GM21360 (cell line): ENCODE results near the gene CYBA.
A peak's percentile ranks its signal among the peaks of the same experiment; 100 is the strongest.

Experiments used
- ATAC-seq: cut with Tn5 transposase; IDR thresholded peaks from one replicate; pipeline ENCODE4 v1.9.1; 2021; ENCODE audit warnings: mild to moderate bottlenecking, moderate library complexity; ENCODE audit not compliant: unreplicated experiment

Gene CYBA

DNA sequence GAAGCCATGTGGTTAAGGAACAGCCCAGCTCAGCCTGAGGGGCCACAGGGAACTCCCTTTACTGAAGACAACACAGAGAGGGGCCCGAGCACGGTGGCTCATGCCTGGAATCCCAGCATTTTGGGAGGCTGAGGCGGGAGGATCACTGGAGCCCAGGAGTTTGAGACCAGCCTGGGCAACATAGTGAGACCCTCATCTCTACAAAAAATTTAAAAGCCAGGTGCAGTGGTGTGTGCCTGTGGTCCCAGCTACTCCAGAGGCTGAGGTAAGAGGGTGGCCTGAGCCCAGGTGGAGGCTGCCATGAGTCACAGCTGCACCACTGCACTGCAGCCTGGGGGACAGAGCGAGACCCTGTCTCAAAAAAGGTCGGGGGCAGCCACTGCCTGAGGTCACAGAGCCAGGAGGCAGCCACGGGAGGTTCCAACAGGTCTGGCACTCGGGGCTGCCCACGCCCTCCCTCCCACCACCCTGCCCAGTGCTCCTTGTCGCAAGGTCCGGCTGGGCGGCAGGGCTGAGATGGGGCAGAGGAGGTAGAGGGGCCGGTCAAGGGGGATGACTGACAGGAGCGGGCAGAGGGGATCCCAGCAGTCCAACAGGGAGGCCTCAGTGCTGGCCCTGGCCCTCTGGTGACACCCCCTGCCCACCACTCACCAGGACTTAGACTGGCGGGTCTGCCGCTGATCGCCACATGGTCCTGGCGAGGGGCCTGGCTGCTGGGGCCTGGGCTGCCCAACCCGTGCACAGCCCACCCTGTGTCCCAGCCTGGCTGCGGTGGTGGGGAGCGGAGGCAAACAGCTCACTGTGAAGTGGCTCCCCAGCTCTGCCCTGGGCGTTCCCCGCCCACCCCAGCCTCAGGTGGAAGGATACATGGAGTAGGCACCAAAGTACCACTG lies 3.4 kb downstream of the CYBA start:
- no peak for ATAC-seq

- no peak for ATAC-seq
Measured at GRCh38 chr16:88646345-88647034, 4.4 kb downstream of the CYBA start.

- ATAC-seq, result no peak
Measured at GRCh38 chr16:88645941-88646340, 4.9 kb downstream of the CYBA start.

GRCh38 chr16:88645455-88645854 lies 5.4 kb downstream of the CYBA start:
- ATAC-seq, result no peak

GRCh38 chr16:88643644-88643932 lies 7.3 kb downstream of the CYBA start:
- ATAC-seq, result no peak

DNA sequence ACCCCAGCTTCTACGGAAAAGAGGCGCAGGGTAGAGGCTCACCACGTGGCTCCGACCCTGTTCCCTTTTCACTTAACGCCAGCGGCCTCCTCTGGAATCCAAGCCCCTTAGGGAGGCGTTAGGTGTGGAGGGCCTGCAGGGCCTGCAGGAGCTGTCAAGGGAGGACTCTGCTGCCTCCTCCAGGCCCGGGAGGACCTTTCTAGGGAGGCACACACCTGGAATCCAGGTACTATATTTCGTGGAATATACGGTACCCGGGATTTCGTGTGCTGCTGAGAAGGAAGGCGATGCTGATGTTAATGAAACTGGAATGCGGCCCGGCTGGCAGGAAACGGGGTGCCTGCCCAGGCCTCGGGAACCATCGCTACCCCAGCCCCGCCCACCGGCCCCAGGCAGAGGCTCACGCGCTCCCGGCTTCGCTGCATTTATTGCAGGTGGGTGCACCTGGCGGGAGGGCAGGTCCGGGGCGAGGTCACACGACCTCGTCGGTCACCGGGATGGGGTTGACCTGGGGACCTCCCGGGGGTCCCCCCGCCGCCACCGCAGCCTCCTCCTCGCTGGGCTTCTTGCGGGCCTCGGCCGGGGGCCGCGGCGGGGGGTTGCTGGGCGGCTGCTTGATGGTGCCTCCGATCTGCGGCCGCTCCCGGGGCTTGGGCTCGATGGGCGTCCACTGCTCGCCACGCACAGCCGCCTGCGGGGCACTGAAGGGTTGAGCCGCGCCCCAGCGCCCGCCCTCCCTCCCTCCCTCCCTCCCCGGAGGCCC lies 7.8 kb downstream of the CYBA start:
- ATAC-seq, result no peak

- ATAC-seq, result no peak
Measured at GRCh38 chr16:88640498-88641247, 10.2 kb downstream of the CYBA start.

DNA sequence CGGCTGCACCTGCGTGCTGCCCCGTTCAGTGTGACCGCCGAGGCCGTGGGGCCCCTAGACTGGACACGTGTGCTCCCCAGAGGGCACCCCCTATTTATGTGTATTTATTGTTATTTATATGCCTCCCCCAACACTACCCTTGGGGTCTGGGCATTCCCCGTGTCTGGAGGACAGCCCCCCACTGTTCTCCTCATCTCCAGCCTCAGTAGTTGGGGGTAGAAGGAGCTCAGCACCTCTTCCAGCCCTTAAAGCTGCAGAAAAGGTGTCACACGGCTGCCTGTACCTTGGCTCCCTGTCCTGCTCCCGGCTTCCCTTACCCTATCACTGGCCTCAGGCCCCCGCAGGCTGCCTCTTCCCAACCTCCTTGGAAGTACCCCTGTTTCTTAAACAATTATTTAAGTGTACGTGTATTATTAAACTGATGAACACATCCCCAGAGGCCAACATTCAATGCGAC lies 10.8 kb downstream of the CYBA start:
- no peak for ATAC-seq

GRCh38 chr16:88639231-88640038 lies 11.4 kb downstream of the CYBA start:
- ATAC-seq, result no peak

- ATAC-seq, result no peak
Measured at GRCh38 chr16:88638323-88639230, 12.3 kb downstream of the CYBA start, which contains the start of gene IL17C. TSS of gene IL17C (plus strand) at chr16:88638572. CDS start at chr16:88638642, 70 bp downstream.

- ATAC-seq, result no peak
Measured at GRCh38 chr16:88636488-88637265, 14.2 kb downstream of the CYBA start.

DNA sequence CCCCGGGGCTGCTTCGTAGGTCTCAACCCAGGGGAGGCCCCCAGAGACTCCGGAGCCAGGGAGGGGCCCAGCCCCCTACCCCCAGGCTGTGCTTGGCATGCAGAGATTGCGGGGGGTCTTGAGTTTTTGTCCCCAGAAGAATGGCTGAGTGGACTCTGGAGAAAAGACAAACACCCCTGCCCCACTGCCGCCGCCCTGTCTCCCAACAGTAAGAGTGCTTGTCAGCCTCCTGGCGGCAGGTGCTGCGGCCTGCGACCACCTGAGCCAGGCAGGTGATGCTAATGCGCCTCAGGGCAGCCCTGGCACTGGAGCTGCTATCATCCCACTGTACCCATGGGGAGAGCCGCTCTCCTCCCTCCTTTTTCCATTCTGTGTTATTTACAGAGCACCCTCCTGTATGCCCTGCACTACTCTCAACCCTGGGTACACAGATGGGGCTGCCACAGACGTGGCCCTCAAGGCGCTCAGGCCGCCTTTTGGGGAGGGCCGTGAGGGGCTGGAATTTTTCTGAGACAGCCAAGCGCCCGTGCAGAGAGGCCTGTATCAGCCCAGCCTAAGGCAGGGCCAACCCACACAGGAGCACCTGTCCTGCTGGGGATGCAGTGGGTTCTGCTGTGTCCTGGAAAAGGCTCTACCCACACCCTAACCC lies 15.1 kb downstream of the CYBA start:
- no peak for ATAC-seq

DNA sequence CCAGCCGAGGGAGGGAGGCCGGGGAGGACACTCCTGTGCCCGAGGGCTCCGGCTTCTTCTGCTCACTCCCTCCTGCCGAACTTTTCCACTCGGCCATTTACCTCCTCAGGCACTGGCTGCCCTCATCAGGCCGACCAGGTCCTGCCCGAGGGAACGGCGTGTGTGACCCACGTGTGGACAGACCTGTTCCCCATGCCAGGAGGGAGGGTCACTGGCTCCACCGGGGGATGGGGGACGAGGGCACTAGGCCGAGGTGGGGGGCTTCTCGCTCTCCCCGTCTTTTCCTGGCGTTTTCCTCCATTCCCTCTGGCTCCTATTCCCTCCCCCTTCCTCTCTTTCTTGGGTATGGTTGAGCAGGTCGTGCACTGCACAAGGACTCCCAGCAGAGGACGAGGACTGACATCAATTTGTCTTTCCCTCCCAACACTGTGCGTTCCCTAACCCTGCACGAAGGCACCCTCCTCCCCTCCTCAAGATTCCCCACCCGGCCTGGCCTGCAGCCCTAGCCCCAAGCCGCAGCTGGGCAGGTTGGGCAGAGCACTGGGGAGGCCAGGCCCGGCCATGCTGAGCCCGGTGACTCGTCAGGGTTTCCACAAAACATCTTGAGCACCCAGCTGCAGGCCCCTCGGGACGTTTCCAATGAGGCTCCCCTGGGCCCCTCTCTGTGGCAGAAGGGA lies 15.7 kb downstream of the CYBA start:
- ATAC-seq, result no peak

DNA sequence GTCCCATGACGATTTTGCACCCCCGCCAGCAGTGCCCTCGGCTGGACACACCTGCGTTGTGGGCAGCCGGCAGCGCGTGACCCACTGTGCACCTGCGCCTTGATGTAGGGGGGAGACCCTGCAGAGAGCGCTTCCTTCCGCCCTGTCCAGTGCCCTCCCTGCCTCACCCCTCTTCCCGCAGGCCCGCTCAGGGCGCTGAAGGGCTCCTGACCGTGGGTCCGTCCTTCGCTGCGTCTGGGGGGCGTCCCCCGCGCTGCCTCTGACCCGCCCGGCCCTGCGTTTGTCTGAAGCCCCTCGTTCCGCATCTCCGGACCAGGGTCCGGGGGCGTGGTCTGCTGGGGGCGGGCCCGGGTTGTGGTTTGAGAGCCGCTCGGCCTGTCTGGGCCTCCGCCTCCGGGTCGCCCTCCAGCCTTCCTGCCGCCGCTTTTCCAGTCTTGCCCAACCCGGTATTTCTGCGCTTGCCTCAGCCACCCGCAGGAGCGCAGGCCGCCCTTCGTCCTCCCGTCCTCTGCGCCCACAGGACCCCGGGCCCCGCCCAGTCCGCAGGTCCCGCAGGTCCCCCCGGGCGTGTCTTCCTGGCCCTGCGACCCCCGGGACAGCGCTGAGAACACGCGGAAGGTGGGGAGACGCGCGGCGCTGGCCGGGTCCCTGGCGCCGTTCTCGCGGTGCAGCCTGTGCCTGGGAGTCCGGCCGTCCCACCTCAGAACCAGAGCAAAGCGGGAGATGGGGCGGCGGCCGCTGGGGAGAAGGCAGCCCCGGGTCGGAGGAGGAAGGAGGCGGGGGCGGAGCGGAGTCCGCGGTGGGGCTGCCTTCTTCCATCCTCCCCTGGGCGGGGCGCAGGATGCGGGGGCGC lies 16.5 kb downstream of the CYBA start:
- peak; percentile 37 for ATAC-seq

GRCh38 chr16:88633684-88634140 lies 17.1 kb downstream of the CYBA start:
- ATAC-seq, result peak; percentile 30

GRCh38 chr16:88632587-88632930 lies 18.3 kb downstream of the CYBA start:
- ATAC-seq, result no peak
